HepG2 (cell line): ENCODE results near the gene SMARCA4. TPM values are rescaled to one million over a fixed set of nuclear protein-coding genes. Genes with fewer than 3 reads are reported as not detected.
"Not testable (repeated sequence)": the region's sequence is repeated elsewhere in the genome, so short reads cannot be mapped to it uniquely, and the experiment has no call there.

Source experiments
- ATAC-seq: fragments of 200-7000 bp; cut with Tn5 transposase; 3 replicates; pipeline ENCODE4 v1.9.1; 2020; ENCODE audit warnings: mild to moderate bottlenecking, moderate library complexity
- BruUV-seq: library from RNA; stranded (reverse); fragments of 400-500 nt; replicated peaks from 2 replicates; lab custom pipeline; 2021; lab: Mats Ljungman, UMichigan
- CTCF ChIA-PET: fragments of 300-600 bp; formaldehyde crosslinking; extraction: SDS; loops from one replicate; lab custom pipeline; 2021; ENCODE audit warnings: low total read pairs, inconsistent platforms, low intra/inter-chr PET ratio; lab: Yijun Ruan, JAX
- POLR2A ChIA-PET: fragments of 350-600 bp; sonication (Branson Sonifier 250); formaldehyde crosslinking; loops from one replicate; lab custom pipeline; 2020; ENCODE audit warnings: antibody characterized with exemption, inconsistent platforms; lab: Yijun Ruan, JAX
- DNase-seq: peaks from one replicate; pipeline ENCODE4 v3.0.0-alpha.2; 2015; ENCODE audit warnings: low spot score
- FAIRE-seq: peaks from 3 replicates; lab custom pipeline; 2011; peaks lifted over from hg19 to GRCh38; lab: Jason Lieb, UNC
- H2AFZ ChIP-seq: one replicate; pipeline ENCODE4 v1.6.1; 2011; ENCODE audit warnings: low read length, inconsistent platforms
- H3K27ac ChIP-seq: fragments of 300-600 bp; 3 replicates; pipeline ENCODE4 v1.8.0; 2011; ENCODE audit warnings: mixed run types, mild to moderate bottlenecking, mixed read lengths, low read length, inconsistent platforms; ENCODE audit not compliant: insufficient read depth; ENCODE audit errors: extremely low read length
- H3K27me3 ChIP-seq, 2 experiments: fragments of 200-600 bp in 1 of 2; 2 replicates in 1 of 2; 3 replicates in 1 of 2; pipeline versions ENCODE4 v1.6.0 to v1.8.0; 2011; ENCODE audit warnings: low read length in 2 of 2, mild to moderate bottlenecking in 2 of 2, moderate library complexity in 2 of 2, inconsistent platforms in 1 of 2; ENCODE audit not compliant: insufficient read depth in 2 of 2, control insufficient read depth in 1 of 2
- H3K36me3 ChIP-seq, 2 experiments: fragments of 200-600 bp in 1 of 2; replicated peaks in 1 of 2; 2 replicates in 1 of 2; 3 replicates in 1 of 2; pipeline versions ENCODE4 v1.5.1 to v1.8.0; 2011; ENCODE audit warnings: low read length in 2 of 2, inconsistent platforms in 1 of 2; ENCODE audit not compliant: insufficient read depth in 2 of 2, control insufficient read depth in 1 of 2
- H3K4me1 ChIP-seq: 2 replicates; pipeline ENCODE4 v1.5.1; 2012; ENCODE audit warnings: low read length, inconsistent platforms; ENCODE audit not compliant: insufficient read depth
- H3K4me2 ChIP-seq: 2 replicates; pipeline ENCODE4 v1.6.0; 2011; ENCODE audit warnings: low read depth, low read length, inconsistent platforms
- H3K4me3 ChIP-seq, 3 experiments: fragments of 200-600 bp in 1 of 3; sonication (generic), shearing (Covaris generic) in 1 of 3; replicated peaks in 1 of 3; 2 replicates each; pipeline ENCODE4 v1.5.1; 2011 to 2016; ENCODE audit warnings: low read length in 3 of 3, inconsistent platforms in 2 of 3, low read depth in 2 of 3, mild to moderate bottlenecking in 2 of 3, control low read depth in 1 of 3, mixed read lengths in 1 of 3; ENCODE audit not compliant: insufficient read depth in 1 of 3
- H3K79me2 ChIP-seq: one replicate; pipeline ENCODE4 v1.6.1; 2011; ENCODE audit warnings: low read length, inconsistent platforms; ENCODE audit not compliant: insufficient read depth
- H3K9ac ChIP-seq: 2 replicates; pipeline ENCODE4 v1.6.0; 2011; ENCODE audit warnings: mild to moderate bottlenecking, low read depth, low read length, inconsistent platforms; ENCODE audit not compliant: insufficient read depth
- H3K9me3 ChIP-seq: 2 replicates; pipeline ENCODE4 v1.5.1; 2012; ENCODE audit warnings: mild to moderate bottlenecking, low read length
- H4K20me1 ChIP-seq: 2 replicates; pipeline ENCODE4 v1.6.0; 2011; ENCODE audit warnings: inconsistent platforms, mild to moderate bottlenecking, low read length, moderate library complexity; ENCODE audit not compliant: insufficient read depth
- BHLHE40 ChIP-seq: IDR thresholded peaks from 2 replicates; pipeline ENCODE4 v1.6.1; 2011; ENCODE audit warnings: low read length, improper control_type of control experiment
- CCAR2 ChIP-seq: fragments of 200-400 bp; formaldehyde crosslinking; optimal IDR thresholded peaks from 2 replicates; pipeline ENCODE3; 2018; ENCODE audit warnings: low read depth, mild to moderate bottlenecking, low read length, moderate library complexity
- GMEB1 ChIP-seq: sonication (generic); formaldehyde crosslinking; IDR thresholded peaks from 2 replicates; pipeline ENCODE4 v1.5.1; 2020; ENCODE audit warnings: missing genetic modification reagents, mild to moderate bottlenecking, borderline replicate concordance
- HNF4G ChIP-seq, 2 experiments: sonication (generic) in 1 of 2; formaldehyde crosslinking in 1 of 2; IDR thresholded peaks; 2 replicates each; pipeline versions ENCODE4 v1.4.0 to v1.6.1; 2011 to 2020; ENCODE audit warnings: borderline replicate concordance in 2 of 2, low read depth in 2 of 2, mild to moderate bottlenecking in 2 of 2, low read length in 1 of 2, missing genetic modification reagents in 1 of 2, moderate library complexity in 1 of 2
- NFE2L1 ChIP-seq: sonication (generic); formaldehyde crosslinking; IDR thresholded peaks from 2 replicates; pipeline ENCODE4 v1.4.0; 2020; ENCODE audit warnings: missing genetic modification reagents, mild to moderate bottlenecking, borderline replicate concordance
- PRMT3 ChIP-seq: sonication (generic); formaldehyde crosslinking; IDR thresholded peaks from 2 replicates; pipeline ENCODE4 v1.8.1; 2022; ENCODE audit warnings: low read depth, mild to moderate bottlenecking, moderate library complexity, missing genetic modification reagents, borderline replicate concordance
- SRSF1 ChIP-seq: fragments of 200-400 bp; formaldehyde crosslinking; optimal IDR thresholded peaks from 2 replicates; pipeline ENCODE3; 2017; ENCODE audit warnings: mild to moderate bottlenecking, low read depth, low read length, moderate library complexity
- ZNF276 ChIP-seq: sonication (generic); formaldehyde crosslinking; IDR thresholded peaks from 2 replicates; pipeline ENCODE4 v1.4.0; 2020; ENCODE audit warnings: mild to moderate bottlenecking, low read depth, missing genetic modification reagents
- ZNF484 ChIP-seq: sonication (generic); formaldehyde crosslinking; IDR thresholded peaks from 2 replicates; pipeline ENCODE4 v1.5.1; 2020; ENCODE audit warnings: mild to moderate bottlenecking, low read depth, missing genetic modification reagents, borderline replicate concordance
- ZNF496 ChIP-seq: sonication (generic); formaldehyde crosslinking; IDR thresholded peaks from 2 replicates; pipeline ENCODE4 v1.8.1; 2023; ENCODE audit warnings: mild to moderate bottlenecking, moderate library complexity, missing genetic modification reagents; ENCODE audit not compliant: insufficient replicate concordance
- ZNF75D ChIP-seq: sonication (generic); formaldehyde crosslinking; IDR thresholded peaks from 2 replicates; pipeline ENCODE4 v1.8.1; 2023; ENCODE audit warnings: missing genetic modification reagents, mild to moderate bottlenecking, borderline replicate concordance
- ZNF768 ChIP-seq: sonication (generic); formaldehyde crosslinking; IDR thresholded peaks from 2 replicates; pipeline ENCODE4 v1.4.0; 2020; ENCODE audit warnings: missing genetic modification reagents
- WGBS: methylation state at CpG from one replicate; pipeline ENCODE4 v1.1.6; 2017; ENCODE audit warnings: low lambda C conversion rate; 5-methylcytosine and 5-hydroxymethylcytosine counted together
- in situ Hi-C: cut with HindIII; loops from 2 replicates; pipeline ENCODE4 v1.10.0; 2017; ENCODE audit warnings: low pct_unique_long_range_greater_than_20kb; ENCODE audit not compliant: extremely low pct_ligation_motif_present
- intact Hi-C: fragments of 100-400 bp; cut with micrococcal nuclease; formaldehyde crosslinking; loops from one replicate; pipeline ENCODE4 v1.10.0; 2022; ENCODE audit not compliant: unreplicated experiment
- polyA plus RNA-seq, 8 experiments: library from polyadenylated mRNA; depleted of rRNA in 3 of 8; stranded (reverse) in 7 of 8; unstranded in 1 of 8; fragments of >200 nt; fragmentation: Illumina TruSeq in 4 of 8; extraction: Trizol in 4 of 8; gene quantifications; 2 replicates each; pipeline versions ENCODE4 v1.2.1 to v1.2.3, GENCODE V29; 2011 to 2016; ENCODE audit warnings: low read depth in 4 of 8, missing spikeins in 1 of 8, mixed read lengths in 1 of 8; ENCODE audit not compliant: insufficient read depth in 1 of 8
- total RNA-seq, 5 experiments: library from RNA; depleted of rRNA; stranded (reverse); fragments of >200 nt; fragmentation: Illumina TruSeq; extraction: Trizol; gene quantifications; 2 replicates each; pipeline ENCODE4 v1.2.3, GENCODE V29; 2016; ENCODE audit warnings: low read depth in 1 of 5

The SMARCA4 gene
- total and polyA plus RNA-seq, 2 of the 13 experiments (the other 11 are each of a cell fraction or from before 2014, with no cell fraction given) = 25.4 to 45.9 TPM

GRCh38 chr19:10992174-10992573 lies 31.3 kb downstream of the SMARCA4 start:
- H3K79me2 ChIP-seq, H3K27me3 ChIP-seq, in situ Hi-C loops, ATAC-seq, H4K20me1 ChIP-seq, H3K27ac ChIP-seq, H3K4me3 ChIP-seq, DNase-seq, CTCF ChIA-PET, H2AFZ ChIP-seq, H3K9me3 ChIP-seq, BruUV-seq, POLR2A ChIA-PET, intact Hi-C loops, FAIRE-seq, H3K4me2 ChIP-seq, H3K4me1 ChIP-seq, H3K9ac ChIP-seq: not testable (repeated sequence)
- peaks cover 36 to 61% of the 10 kb centered on the region in 2 experiments for H3K36me3 ChIP-seq
- over 99% methylated on average over 6 of the region's 6 CpGs for WGBS

- Histone ChIP-seq H3K9me3 (no peaks in the 10 kb centered on the region), H3K27me3 (no peaks in the 10 kb centered on the region), H3K4me1 (peaks cover 17% of the 10 kb centered on the region), H3K79me2 (no peaks in the 10 kb centered on the region), H2AFZ (no peak overlapping the region), H3K4me3 (no peak overlapping the region), H3K36me3 (peaks cover 28 to 62% of the 10 kb centered on the region in 2 experiments; a peak in 4 of 5 replicates), H3K9ac (no peak overlapping the region), H4K20me1 (no peaks in the 10 kb centered on the region), H3K4me2 (no peak overlapping the region), H3K27ac (no peak overlapping the region)
- ChIA-PET CTCF (no interaction called here), POLR2A (no interaction called here)
- ATAC-seq (no peak), FAIRE-seq (no peak), DNase-seq (no peak)
- in situ Hi-C loops (no loop called here), intact Hi-C loops (no loop called here)
- 96% methylated on average over 29 of the region's 29 CpGs for WGBS
- no TSS peak for BruUV-seq
- TF ChIP-seq HNF4G (IDR thresholded peaks at IDR 0.05; ENCODE audit: borderline replicate concordance, low read depth, low read length) = no peak
- no peak for TF ChIP-seq HNF4G (CRISPR knock-in tag; IDR thresholded peaks at IDR 0.05; ENCODE audit: borderline replicate concordance, low read depth)
- TF ChIP-seq ZNF768 (CRISPR knock-in tag) = no peak
- TF ChIP-seq CCAR2 = no peak
- TF ChIP-seq ZNF276 (CRISPR knock-in tag) = no peak
- TF ChIP-seq GMEB1 (CRISPR knock-in tag) = no peak
- no peak for TF ChIP-seq ZNF496 (CRISPR knock-in tag)
- TF ChIP-seq SRSF1 = no peak
- no peak for TF ChIP-seq ZNF484 (CRISPR knock-in tag)
- no peak for TF ChIP-seq ZNF75D
- TF ChIP-seq NFE2L1 = no peak
- TF ChIP-seq PRMT3 (CRISPR knock-in tag) = no peak
- TF ChIP-seq BHLHE40 = no peak
Observed at GRCh38 chr19:10995926-10996600, 35.2 kb downstream of the SMARCA4 start.
